Transverse colon (tissue), 4 donors: ENCODE results near the gene LYRM4. TPM values are rescaled to one million over a fixed set of nuclear protein-coding genes. Genes with fewer than 3 reads are reported as not detected.

ENCODE experiments used
- DNase-seq: peaks from one replicate; pipeline ENCODE4 v3.0.0-alpha.2; 2019
- H3K27ac ChIP-seq, 4 donors: fragments of 200-600 bp; sonication (generic); 2 replicates each; pipeline ENCODE4 v1.5.1; 2016 to 2018; ENCODE audit warnings: inconsistent platforms in 4 of 4
- H3K27me3 ChIP-seq: fragments of 200-600 bp; sonication (generic); 2 replicates; pipeline ENCODE4 v1.5.1; 2017; ENCODE audit warnings: inconsistent platforms
- H3K36me3 ChIP-seq, 4 donors: fragments of 200-600 bp; sonication (generic); 2 replicates each; pipeline ENCODE4 v1.5.1; 2017 to 2019; ENCODE audit warnings: inconsistent platforms in 4 of 4
- H3K4me1 ChIP-seq, 4 donors: fragments of 200-600 bp; sonication (generic); 2 replicates each; pipeline ENCODE4 v1.5.1; 2017 to 2020; ENCODE audit warnings: inconsistent platforms in 4 of 4
- H3K4me3 ChIP-seq, 4 donors: fragments of 200-600 bp; sonication (generic); 1 replicate in 1 of 4; 2 replicates in 3 of 4; pipeline versions ENCODE4 v1.5.1 to v1.6.1; 2017 to 2019; ENCODE audit warnings: inconsistent platforms in 4 of 4
- H3K9me3 ChIP-seq, 2 donors: fragments of 200-600 bp; sonication (generic); 2 replicates each; pipeline ENCODE4 v1.5.1; 2017 to 2019; ENCODE audit warnings: inconsistent platforms in 2 of 2
- CTCF ChIP-seq, 5 experiments: fragments of 200-600 bp in 3 of 5; fragments of 450-650 bp in 2 of 5; sonication (generic) in 3 of 5; IDR thresholded peaks; 1 replicate in 2 of 5; 2 replicates in 3 of 5; pipeline ENCODE4 v1.5.1; 2016 to 2017; ENCODE audit warnings: antibody characterized with exemption in 5 of 5, inconsistent platforms in 3 of 5, mild to moderate bottlenecking in 2 of 5, moderate library complexity in 1 of 5
- EP300 ChIP-seq: sonication (generic); formaldehyde crosslinking; IDR thresholded peaks from one replicate; pipeline ENCODE4 v1.6.1; 2017; ENCODE audit warnings: antibody characterized with exemption, low read depth
- POLR2A ChIP-seq: fragments of 450-650 bp; IDR thresholded peaks from one replicate; pipeline ENCODE4 v1.6.1; 2016; ENCODE audit warnings: antibody characterized with exemption, mild to moderate bottlenecking, moderate library complexity
- POLR2AphosphoS5 ChIP-seq, 3 donors: sonication (generic); formaldehyde crosslinking; IDR thresholded peaks; one replicate each; pipeline ENCODE4 v1.6.1; 2016; ENCODE audit warnings: antibody characterized with exemption in 3 of 3
- WGBS, 2 donors: methylation state at CpG; one replicate each; pipeline ENCODE4 v1.1.5; 2018; ENCODE audit warnings: low coverage in 1 of 2; 5-methylcytosine and 5-hydroxymethylcytosine counted together
- in situ Hi-C, 4 donors: fragments of 200-750 bp; cut with MboI; loops; one replicate each; pipeline versions ENCODE4 v1.15.0 to v1.15.1; 2017; ENCODE audit warnings: low sequenced_read_pairs in 3 of 4, low pct_ligation_motif_present in 1 of 4, low pct_unique_long_range_greater_than_20kb in 1 of 4
- intact Hi-C: fragments of 100-400 bp; cut with DNase I; formaldehyde crosslinking; loops from one replicate; pipeline ENCODE4 v1.15.1; 2023; ENCODE audit warnings: low total_unique reads
- total RNA-seq, 4 donors: library from RNA; depleted of rRNA; stranded (reverse); fragments of >200 nt; gene quantifications; one replicate each; pipeline ENCODE4 v1.1.0, GENCODE V29; 2016

The LYRM4 gene
- total RNA-seq, 4 donors from 2014 or later = 3.0 to 14.0 (median 6.9) TPM

- 92 to 93% methylated on average over 10 to 13 of the region's 13 CpGs for WGBS, 2 donors
- Histone ChIP-seq H3K4me3 (no peak overlapping the region), H3K27ac (no peak overlapping the region), H3K4me1 (peaks cover 0 to 8% (median 0%) of the 10 kb centered on the region in 4 donors), H3K27me3 (no peaks in the 10 kb centered on the region), H3K36me3 (no peaks in the 10 kb centered on the region), H3K9me3 (no peaks in the 10 kb centered on the region)
- intact Hi-C loops (no loop called here), in situ Hi-C loops (no loop called here)
- no peak for TF ChIP-seq POLR2AphosphoS5 (IDR thresholded peaks at IDR 0.05)
- no peak for TF ChIP-seq CTCF (IDR thresholded peaks at IDR 0.05)
- no peak for TF ChIP-seq POLR2A
- no peak for TF ChIP-seq EP300
- no peak for DNase-seq
Measured at GRCh38 chr6:5113096-5113495, 147.7 kb downstream of the LYRM4 start.

DNA sequence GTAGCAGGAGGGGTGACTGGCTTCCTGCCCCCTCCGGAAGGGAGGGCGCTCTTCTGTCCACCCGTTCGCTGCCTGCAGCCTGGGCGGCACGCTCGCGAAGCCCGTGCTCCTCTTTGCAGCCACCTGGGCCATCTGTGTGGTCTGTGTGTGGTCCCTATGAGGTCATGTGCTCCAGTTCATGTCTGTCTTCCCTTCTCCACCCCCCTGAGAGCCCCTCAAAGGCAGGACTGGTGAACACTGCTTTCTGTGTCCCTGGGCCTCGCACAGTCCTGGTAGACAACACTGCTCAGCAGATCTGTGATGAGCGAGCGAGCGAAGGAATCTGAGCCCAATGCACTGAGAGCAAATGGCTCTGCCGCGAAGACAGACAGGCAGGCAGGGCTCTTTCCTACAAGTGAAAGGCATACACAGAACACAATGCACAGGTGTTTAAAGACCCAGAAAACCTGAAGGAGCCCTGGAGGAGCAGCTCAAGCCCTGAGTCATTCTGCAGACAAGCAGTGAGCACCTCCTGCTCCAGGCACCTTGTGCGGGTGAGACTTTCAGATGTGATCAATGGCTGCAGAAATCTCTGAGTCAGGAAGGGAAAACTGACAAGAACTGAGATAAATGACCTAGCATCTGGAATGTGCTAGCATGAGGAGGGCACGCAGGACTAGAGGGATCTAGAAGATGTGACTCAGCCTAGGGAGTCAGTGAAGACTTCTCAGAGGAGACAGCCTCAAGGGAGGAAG, 148.5 kb downstream of the LYRM4 start:
- in situ Hi-C loops = no loop called here
- intact Hi-C loops = no loop called here
- Histone ChIP-seq H3K9me3 (no peaks in the 10 kb centered on the region), H3K36me3 (no peaks in the 10 kb centered on the region), H3K4me3 (no peak overlapping the region), H3K27me3 (no peaks in the 10 kb centered on the region), H3K27ac (no peak overlapping the region), H3K4me1 (peaks cover 0 to 8% (median 0%) of the 10 kb centered on the region in 4 donors)
- 81 to 82% methylated on average over 3 to 17 of the region's 17 CpGs for WGBS, 2 donors
- TF ChIP-seq POLR2A (no peak), POLR2AphosphoS5 (IDR thresholded peaks at IDR 0.05) (no peak), CTCF (IDR thresholded peaks at IDR 0.05) (no peak), EP300 (no peak)
- DNase-seq = no peak

DNA sequence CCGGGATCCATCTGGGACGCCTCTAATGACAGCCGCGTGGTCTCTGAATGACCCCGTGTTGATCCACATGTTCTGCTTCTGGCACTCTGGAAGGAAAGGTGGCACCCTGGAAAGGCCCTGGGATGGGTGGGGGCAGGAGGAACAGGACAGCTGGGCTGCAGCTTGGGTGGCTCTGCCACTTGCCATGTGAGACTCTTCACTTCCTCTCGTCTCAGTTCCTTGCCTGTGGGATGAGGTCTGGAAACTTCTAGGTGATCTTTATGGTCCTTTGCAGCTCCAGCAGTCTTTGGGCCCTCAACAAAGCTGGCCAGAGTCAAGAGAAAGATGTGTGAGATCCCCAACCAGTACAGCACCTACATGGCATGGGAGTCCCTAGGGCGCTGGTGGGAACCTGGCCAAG, 149.1 kb downstream of the LYRM4 start:
- intact Hi-C loops = no loop called here
- no peak for DNase-seq
- WGBS, 2 donors = 84% methylated on average over 7 of the region's 7 CpGs; no CpG with 5 or more reads in 1 of the 2 donors
- no peak for TF ChIP-seq POLR2AphosphoS5 (IDR thresholded peaks at IDR 0.05)
- TF ChIP-seq CTCF (IDR thresholded peaks at IDR 0.05) = no peak
- no peak for TF ChIP-seq POLR2A
- TF ChIP-seq EP300 = no peak
- H3K27me3 ChIP-seq = no peaks in the 10 kb centered on the region
- H3K4me1 ChIP-seq = peaks cover 0 to 8% (median 0%) of the 10 kb centered on the region in 4 donors
- H3K9me3 ChIP-seq = no peaks in the 10 kb centered on the region
- H3K4me3 ChIP-seq = no peak overlapping the region
- in situ Hi-C loops = no loop called here
- no peaks in the 10 kb centered on the region for H3K36me3 ChIP-seq
- H3K27ac ChIP-seq = no peak overlapping the region

GRCh38 chr6:5110246-5110645, 150.5 kb downstream of the LYRM4 start:
- in situ Hi-C loops = no loop called here
- Histone ChIP-seq H3K9me3 (no peaks in the 10 kb centered on the region), H3K4me1 (peaks cover 0 to 8% (median 0%) of the 10 kb centered on the region in 4 donors), H3K27me3 (no peaks in the 10 kb centered on the region), H3K27ac (no peak overlapping the region), H3K4me3 (no peak overlapping the region), H3K36me3 (no peaks in the 10 kb centered on the region)
- 84 to 87% methylated on average over 10 to 16 of the region's 16 CpGs for WGBS, 2 donors
- TF ChIP-seq CTCF (IDR thresholded peaks at IDR 0.05) (no peak), POLR2AphosphoS5 (IDR thresholded peaks at IDR 0.05) (no peak), POLR2A (no peak), EP300 (no peak)
- no peak for DNase-seq
- intact Hi-C loops = no loop called here
